GM12801 (cell line): ENCODE results near the gene SH3GL3.

Experiments used
- TF ChIP-seq, protein P1 (sequence below): IDR thresholded peaks from one replicate; pipeline ENCODE4 v1.5.1; 2011; ENCODE audit warnings: control low read depth; ENCODE audit not compliant: insufficient read length; ENCODE audit errors: extremely low read depth

The SH3GL3 gene

DNA sequence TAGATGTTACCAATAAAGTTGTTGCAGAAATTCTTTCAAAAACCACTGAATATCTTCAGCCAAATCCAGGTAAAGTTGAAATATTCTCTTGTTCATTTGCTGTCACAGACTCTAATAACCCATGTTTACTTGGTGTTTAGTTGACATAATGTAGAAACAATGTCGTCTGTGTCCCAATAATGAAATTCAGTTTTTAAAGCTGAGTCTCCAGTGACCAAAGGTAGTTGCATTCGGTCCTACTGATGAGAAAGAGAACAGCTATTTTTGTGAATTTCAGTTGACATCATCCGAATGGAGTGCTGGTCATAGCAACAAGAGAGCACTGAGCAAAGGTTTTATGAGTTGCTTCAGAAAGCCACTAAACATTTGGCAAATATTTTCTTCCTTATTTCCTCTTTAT, 118.0 kb downstream of the SH3GL3 start:
- TF ChIP-seq, protein P1, sequence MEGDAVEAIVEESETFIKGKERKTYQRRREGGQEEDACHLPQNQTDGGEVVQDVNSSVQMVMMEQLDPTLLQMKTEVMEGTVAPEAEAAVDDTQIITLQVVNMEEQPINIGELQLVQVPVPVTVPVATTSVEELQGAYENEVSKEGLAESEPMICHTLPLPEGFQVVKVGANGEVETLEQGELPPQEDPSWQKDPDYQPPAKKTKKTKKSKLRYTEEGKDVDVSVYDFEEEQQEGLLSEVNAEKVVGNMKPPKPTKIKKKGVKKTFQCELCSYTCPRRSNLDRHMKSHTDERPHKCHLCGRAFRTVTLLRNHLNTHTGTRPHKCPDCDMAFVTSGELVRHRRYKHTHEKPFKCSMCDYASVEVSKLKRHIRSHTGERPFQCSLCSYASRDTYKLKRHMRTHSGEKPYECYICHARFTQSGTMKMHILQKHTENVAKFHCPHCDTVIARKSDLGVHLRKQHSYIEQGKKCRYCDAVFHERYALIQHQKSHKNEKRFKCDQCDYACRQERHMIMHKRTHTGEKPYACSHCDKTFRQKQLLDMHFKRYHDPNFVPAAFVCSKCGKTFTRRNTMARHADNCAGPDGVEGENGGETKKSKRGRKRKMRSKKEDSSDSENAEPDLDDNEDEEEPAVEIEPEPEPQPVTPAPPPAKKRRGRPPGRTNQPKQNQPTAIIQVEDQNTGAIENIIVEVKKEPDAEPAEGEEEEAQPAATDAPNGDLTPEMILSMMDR: no peak

- TF ChIP-seq, protein P1: no peak
These were observed 118.5 kb downstream of the SH3GL3 start for GRCh38 chr15:83565553-83566159.

DNA sequence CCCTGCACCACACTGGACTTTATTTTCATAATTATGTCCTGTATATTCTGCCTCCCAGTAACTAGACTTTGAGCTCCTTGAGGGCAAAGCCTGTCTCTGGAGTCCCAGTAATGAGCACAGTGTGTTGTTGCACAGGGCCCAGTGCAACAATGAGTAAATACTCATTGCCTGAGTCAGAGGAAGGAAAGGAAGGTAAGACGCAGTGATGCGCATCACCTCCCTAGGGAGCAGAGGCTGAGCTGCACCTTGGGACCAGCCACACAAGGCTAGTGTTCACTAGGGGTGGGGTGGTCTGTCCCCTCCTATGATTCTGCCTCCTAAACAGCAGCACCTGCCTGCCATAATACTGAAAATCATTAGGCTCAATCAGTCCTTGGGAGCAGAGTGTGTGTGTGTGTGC, 120.2 kb downstream of the SH3GL3 start:
- TF ChIP-seq, protein P1: no peak

DNA sequence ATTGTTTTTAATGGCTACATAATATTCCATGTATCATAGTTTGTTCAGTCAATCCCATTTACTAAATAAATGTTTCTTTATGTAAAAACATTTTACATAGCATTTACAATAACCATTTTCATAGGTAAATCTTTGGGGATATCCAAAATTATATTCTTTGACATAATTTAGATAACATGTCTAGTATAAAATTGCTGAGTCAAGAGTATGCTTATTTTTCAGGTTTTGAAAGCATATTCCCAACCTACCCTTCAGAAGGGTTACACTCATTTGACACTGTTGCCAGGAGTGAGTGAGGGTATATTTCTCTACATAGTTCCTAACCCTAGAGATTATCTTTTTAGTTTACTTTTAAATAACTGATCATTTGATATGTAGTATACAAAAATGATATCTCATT, 122.2 kb downstream of the SH3GL3 start:
- TF ChIP-seq, protein P1: no peak

GRCh38 chr15:83570756-83571155, 123.6 kb downstream of the SH3GL3 start:
- TF ChIP-seq, protein P1: no peak

- TF ChIP-seq, protein P1: no peak
These were observed 124.9 kb downstream of the SH3GL3 start for GRCh38 chr15:83571820-83572707.

GRCh38 chr15:83574345-83574744, 127.2 kb downstream of the SH3GL3 start:
- TF ChIP-seq, protein P1: no peak
